HG02759 (cell line): ENCODE results near the gene TMA7B.

Source experiments
- ATAC-seq: cut with Tn5 transposase; IDR thresholded peaks from one replicate; pipeline ENCODE4 v1.9.1; 2021; ENCODE audit warnings: mild to moderate bottlenecking, moderate library complexity; ENCODE audit not compliant: unreplicated experiment

The TMA7B gene

GRCh38 chr22:39997939-39998726 lies 37.9 kb downstream of the TMA7B start:
- ATAC-seq, result no peak

DNA sequence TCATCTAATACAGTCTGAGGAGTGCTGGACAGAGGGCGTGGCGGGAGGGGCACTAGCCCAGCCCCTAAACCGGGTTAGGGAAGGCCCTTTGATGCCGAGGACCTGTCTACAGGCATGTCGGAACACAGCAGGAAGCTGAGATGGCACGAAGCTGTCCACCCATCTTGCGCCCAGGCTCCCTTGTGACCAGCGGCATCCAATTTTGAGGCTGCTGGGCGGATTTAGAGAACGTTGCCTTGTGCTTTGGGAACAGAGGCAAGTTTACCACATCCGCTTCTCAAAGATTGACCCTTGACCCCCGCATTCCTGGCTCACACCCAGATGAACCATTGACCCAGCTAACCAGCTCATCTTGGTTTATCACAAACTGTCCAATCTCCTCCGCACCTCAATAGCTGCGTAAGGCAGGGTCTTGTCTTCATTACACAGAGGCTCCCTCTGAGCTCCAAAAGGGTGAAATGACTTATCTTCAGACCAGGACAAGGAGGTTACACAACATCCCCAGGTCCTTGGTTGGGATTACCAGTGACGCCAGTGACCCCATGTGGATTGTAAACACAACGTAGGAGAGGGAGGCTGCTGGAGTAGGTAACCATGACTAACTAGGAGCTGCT lies 39.1 kb downstream of the TMA7B start:
- ATAC-seq, result no peak

GRCh38 chr22:40000171-40000570 lies 40.0 kb downstream of the TMA7B start:
- ATAC-seq, result no peak

DNA sequence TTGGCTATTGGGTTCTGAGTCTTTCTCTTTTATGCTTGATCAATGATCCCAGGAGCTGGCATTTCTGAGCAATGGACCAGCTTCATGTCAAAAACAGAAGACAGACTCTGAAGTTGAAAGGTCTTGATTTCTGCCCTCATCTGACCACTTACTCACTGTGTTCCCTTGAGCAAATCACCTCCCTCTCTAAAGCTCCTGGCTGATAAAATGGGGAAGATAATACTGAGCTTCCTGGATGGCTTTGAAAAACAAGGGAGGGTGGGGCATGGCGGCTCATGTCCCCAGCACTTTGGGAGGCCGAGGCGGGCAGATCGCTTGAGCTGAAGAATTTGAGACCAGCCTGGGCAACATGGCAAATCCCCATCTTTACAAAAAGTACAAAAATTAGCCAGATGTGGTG lies 40.9 kb downstream of the TMA7B start:
- ATAC-seq, result no peak

DNA sequence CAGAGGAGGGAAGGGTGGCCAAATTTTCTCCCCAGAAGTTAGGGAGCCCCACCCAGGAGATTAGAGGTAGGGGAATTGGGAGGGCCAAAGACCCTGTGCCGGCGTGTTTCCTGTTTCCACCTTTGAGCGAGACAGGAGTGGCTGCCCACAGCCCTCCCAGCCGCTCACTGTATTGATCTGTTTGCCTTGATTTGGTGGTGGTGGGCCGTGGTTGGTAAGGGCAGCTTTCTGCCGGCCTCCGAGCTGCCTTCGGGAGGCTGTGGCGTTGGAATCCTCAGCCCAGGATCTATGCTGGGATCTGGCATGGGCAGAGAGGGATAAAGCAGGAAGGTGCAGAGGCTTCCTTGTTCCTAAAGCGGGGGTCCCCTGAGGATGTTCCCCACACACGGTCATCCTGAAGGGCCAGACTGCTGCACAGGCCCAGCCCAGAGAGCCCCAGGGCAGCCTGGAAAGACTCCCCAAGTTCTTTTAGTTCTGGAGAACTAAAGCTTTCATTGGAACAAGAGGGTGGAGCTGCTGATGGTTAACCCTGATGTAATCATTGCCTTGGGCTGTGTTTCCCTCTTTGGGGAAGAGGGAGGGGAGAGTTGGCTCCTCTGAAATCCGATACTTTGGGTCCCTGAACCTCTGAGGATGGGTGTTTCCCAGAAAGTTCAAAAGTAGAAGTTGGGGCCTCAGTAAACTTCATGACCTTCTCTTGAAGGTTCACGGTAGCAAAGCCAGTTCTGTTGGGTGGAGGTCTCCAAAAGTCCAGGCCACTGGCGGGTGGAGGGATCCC lies 41.8 kb downstream of the TMA7B start:
- no peak for ATAC-seq

DNA sequence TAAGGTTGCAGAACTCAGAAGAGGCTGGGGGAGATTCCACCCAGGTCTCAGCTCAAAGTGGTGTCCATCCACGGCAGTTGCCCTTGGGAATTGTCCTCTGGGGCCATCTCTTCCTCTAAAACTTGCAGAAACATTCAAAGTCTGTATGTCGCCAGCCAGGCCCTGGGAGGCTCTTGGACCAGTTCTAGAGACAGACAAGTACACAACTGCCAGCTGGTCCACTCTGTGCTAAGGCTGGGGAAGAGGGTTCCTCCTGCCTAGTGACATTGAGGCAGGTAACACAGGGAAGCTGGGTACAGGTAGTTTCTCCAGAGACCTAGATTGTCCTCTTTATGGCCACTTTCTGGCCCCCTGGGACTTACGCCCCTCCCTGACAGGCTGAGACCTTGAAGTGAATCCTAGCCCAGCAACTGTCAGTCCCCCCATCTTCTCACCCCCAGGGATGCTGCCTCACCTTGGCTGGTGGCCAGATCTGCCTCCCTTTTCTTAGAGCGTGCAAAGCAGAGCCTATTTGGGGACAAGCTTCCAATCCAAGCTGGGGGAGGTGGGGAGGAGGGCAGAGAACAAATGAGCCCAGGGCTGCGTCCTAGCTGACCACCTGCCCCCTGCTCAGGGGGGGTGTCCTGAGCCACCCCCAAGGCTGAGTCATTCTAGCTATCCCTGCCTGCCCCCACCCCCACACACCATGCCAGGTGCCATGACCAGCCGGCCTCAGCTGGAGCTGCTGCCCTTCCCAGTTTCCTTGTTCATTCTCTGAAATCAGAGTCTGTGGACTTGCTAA lies 42.9 kb downstream of the TMA7B start:
- ATAC-seq, result no peak

DNA sequence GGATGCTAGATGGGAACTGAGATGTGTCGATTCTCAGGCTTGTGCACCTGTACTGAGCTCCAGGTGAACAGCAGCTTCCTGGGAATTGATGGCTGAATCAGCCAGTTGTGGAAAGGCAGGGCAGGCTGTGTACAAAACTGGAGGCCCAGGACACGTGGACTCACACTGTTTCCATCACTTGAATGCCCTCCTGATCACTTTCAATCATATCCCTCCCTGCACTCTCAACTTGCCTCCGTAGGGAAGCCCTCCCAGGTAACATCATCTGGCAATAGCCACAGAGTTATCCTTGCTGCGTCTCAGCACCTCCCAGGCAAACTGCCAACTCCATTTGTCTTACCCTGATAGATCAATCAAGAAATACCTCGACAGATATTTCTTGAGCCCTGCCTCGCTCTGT lies 44.6 kb downstream of the TMA7B start:
- no peak for ATAC-seq

GRCh38 chr22:40006641-40007040 lies 46.4 kb downstream of the TMA7B start:
- ATAC-seq, result no peak

GRCh38 chr22:40007853-40008710 lies 47.9 kb downstream of the TMA7B start:
- no peak for ATAC-seq

- ATAC-seq, result no peak
Measured at GRCh38 chr22:40008726-40009291, 48.6 kb downstream of the TMA7B start.

DNA sequence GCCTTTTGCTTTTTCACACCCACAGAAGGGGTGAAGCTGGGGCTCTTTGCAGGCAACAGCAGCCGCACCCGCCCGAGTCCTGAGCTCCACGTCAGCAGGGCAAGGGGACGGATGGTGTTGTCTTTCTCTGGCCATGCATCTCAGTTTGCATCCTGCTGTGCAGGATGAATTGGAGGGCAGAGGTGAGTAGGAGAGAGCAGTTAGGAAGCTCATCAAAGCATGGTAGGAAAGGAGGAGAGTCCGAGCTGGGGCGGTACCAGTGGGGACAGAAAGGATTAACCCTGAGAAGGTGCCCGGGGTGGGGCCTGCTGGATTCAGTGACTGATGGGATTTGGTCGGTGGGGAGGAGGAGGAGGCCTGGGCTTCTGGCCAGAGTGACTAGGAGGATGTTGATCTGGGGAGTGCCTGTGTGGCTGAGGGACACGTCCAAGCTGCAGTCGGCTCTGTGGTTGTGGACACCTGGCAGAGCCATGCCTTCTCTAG lies 49.1 kb downstream of the TMA7B start:
- no peak for ATAC-seq

DNA sequence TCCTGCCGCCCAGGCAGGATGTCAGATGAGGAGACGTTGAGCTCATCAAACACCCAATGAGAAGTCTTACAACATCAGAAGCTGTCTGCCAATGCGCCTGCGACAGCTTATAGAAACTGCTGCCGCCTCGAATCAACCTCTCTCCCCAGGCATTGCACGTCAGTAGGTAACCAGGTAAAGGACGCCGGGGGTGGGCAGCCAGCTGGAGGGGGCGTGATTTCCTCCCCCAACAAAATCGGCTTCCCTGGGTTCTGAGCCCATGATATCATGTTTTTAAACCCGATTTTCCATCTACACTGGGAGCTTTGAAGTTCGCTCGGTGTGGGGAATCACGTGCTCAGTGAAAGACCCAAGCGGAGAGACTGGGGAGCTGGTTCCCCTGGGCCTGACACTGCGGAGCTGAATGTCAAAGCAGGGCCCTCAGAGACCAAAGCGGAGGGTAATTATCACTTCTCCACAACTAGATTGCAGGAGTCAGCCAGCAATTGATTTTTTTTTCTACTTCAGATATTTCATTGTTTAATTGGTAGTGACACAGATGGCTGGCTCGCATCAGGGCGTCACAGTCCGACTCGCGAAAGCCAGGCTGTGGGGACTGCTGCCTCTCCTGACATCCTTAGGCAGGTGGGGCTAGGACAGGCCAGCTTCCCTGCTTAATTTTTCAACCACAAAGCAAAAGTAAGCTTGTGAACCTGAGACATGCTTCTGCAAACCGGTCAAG lies 49.9 kb downstream of the TMA7B start:
- ATAC-seq, result no peak

DNA sequence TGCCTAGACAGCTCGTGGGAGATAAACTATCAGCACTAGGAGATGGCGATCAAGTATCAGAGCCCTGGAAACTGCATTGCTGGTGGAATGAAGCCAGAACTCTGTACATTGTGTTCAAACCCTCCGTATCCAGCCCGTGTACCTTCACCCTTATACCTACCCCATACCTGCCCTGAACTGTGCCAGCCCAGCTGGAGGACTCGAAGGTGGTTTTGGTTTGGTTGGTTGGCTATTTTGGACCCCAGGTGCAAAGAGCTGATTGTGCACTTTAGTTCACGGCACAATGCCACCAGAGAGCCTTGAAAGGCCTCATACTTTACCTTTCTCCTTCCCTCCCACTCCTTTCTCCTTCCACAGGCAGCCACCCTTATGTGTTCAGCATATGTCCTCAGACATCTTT lies 50.5 kb downstream of the TMA7B start:
- no peak for ATAC-seq
